Measurements from ENCODE around the gene ACTN2.
A peak's percentile ranks its signal among the peaks of the same experiment; 100 is the strongest.

The ACTN2 gene

DNA sequence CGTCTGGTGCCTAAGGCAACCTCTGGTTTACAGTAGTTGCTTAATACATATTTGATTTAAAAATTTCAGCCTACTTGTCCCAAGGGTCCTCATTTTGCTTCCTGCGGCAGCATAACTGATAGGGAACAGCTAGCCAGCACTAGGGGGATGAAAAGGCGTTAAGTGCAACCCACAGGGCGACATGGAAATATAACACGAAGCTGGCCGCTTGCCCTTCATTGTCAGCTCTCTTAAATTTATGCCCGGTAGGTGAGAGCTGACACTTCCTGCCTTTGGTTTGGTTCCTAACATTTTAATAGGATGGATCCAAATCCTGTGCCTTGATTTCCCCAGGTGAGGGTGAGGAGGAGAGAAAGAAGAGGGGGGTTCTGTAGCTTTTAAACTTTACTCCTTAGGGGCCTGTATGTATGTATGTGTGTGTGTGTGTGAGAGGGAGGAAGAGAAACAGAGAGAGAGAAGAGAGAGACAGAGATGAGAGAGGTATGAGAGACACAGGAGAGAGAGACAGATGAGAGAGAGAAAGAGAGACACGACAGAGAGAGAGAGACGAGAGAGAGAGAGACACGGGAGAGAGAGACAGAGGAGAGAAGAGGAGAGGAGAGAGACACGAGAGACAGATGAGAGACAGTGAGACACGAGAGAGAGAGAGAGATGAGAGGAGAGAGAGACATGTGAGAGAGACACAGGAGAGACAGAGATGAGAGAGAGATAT lies 938 bp upstream of the ACTN2 start:
- Mint-ChIP-seq H3K36me3 (no peaks in the 10 kb centered on the region), H3K4me3 (peak overlapping the region; percentile 55), H3K27ac (peak overlapping the region; percentile 1), H3K4me1 (peaks cover 20% of the 10 kb centered on the region), H3K9me3 (peaks cover 6% of the 10 kb centered on the region)
- DNase-seq (ENCODE audit: low spot score in 2 of 2) (no peak), ATAC-seq (no peak)

DNA sequence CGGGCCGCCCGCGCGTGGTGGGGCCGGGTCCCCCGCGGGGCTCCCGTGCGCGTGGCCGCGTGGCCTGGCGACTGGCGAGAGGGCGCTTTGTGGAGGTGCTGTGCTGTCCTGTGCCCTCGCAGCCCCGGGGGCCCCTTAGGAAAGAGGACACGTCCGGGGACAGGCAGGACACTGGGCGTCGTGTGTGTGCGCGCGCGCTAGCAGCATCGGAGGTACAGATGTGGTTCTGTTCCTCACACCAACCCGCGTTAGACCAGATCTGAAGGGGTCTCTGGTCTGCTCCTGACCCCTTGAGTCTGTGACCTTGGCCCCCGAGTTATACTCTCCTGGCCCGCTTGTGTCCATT lies 489 bp downstream of the ACTN2 start:
- ATAC-seq (peak; percentile 20), DNase-seq (ENCODE audit: low spot score in 2 of 2) (no peak)
- Mint-ChIP-seq H3K9me3 (peaks cover 6% of the 10 kb centered on the region), H3K4me3 (peak overlapping the region; percentile 55), H3K4me1 (peaks cover 20% of the 10 kb centered on the region), H3K36me3 (no peaks in the 10 kb centered on the region), H3K27ac (no peak overlapping the region)

DNA sequence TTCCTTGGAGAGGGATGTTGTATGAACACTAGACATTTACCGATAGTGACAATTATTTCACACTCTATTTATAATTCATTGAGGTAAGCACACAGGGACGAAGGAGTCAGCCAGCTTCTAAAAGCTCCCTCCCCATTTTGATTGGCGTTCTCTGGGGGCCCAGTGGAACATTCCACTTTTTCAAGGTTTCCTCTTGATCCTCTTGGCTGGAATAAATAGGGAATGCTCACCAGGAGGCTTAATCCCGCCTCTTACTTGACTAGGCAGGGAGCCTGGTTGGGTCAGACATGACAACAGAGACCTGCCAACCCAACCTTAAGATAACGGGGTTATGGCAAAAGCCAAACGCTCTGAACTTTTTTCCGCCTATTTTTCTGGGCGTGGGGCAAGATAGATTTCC lies 974 bp downstream of the ACTN2 start:
- Mint-ChIP-seq H3K4me3 (peak overlapping the region; percentile 55), H3K36me3 (no peaks in the 10 kb centered on the region)
- DNase-seq (ENCODE audit: low spot score in 2 of 2): no peak

DNA sequence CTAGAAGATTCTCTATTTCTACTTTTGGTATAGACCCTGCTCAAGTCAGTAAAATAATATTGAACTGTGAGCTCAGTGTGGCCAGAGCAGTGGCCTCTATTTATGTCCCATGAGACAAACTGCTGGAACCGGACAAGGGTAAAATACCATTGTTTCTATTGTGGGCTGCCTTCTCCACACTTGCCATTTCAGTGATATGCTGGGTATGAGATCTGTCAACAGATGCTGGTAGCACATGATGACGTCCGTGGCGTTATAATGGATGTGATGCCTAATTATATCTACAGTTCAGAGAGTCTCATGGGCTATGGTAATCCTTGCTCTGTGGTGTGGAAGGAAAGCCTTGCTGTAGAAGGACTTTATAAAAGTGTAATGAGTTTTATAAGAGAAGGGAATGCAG lies 2.4 kb downstream of the ACTN2 start:
- ATAC-seq (no peak), DNase-seq (ENCODE audit: low spot score in 2 of 2) (no peak)
- H3K4me3 Mint-ChIP-seq: no peak overlapping the region
- no peak overlapping the region for H3K27ac Mint-ChIP-seq
- peaks cover 20% of the 10 kb centered on the region for H3K4me1 Mint-ChIP-seq
- peaks cover 6% of the 10 kb centered on the region for H3K9me3 Mint-ChIP-seq
- no peaks in the 10 kb centered on the region for H3K36me3 Mint-ChIP-seq

More for the DNA sequence above, 974 bp downstream of the ACTN2 start:
- no peak for ATAC-seq
- H3K4me1 Mint-ChIP-seq: peaks cover 20% of the 10 kb centered on the region
- no peak overlapping the region for H3K27ac Mint-ChIP-seq
- peaks cover 6% of the 10 kb centered on the region for H3K9me3 Mint-ChIP-seq

DNA sequence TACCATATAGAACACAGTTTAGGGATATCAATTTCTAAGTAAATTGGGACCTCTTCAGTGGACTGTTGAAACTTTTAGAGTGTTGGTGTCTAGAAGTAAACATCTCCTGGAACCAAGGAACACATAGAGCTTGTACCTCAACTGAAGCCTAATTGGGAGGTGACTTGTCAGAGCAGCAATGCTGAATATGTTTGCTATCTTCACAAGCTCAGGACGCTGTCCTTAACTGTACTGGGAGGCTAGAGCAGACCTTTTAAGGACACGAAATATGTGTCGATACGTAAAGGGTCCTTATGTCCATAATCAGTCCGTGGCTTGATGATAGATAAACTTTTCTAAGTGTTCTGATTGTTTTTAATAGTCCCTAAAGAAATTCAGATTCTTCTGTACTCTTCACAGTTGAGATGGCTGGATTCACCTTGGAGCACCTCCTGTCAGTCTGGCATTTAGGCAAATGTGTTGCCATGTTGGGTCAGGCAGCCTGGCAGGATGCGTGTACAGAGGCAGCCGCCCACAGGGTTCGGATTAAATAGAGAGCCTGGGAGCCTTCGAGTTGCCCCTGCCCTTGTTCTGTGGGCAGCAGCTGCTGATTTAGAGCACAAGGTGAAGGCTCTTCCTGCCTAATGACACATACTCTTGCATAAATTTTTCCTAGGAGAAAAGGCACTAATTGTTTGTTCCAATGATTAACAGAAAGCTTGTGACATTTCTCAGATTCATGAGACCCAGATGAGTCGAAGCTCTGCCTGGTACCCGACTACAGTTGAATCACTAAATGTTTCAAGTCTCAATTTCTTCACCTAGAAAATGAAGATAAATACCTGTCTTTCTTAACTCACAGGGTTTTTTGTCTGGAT lies 3.6 kb downstream of the ACTN2 start:
- no peak for DNase-seq (ENCODE audit: low spot score in 2 of 2)
- H3K4me1 Mint-ChIP-seq: peaks cover 20% of the 10 kb centered on the region
- H3K4me3 Mint-ChIP-seq: no peak overlapping the region
- H3K36me3 Mint-ChIP-seq: no peaks in the 10 kb centered on the region
- no peak for ATAC-seq
- peaks cover 6% of the 10 kb centered on the region for H3K9me3 Mint-ChIP-seq
- H3K27ac Mint-ChIP-seq: no peak overlapping the region

DNA sequence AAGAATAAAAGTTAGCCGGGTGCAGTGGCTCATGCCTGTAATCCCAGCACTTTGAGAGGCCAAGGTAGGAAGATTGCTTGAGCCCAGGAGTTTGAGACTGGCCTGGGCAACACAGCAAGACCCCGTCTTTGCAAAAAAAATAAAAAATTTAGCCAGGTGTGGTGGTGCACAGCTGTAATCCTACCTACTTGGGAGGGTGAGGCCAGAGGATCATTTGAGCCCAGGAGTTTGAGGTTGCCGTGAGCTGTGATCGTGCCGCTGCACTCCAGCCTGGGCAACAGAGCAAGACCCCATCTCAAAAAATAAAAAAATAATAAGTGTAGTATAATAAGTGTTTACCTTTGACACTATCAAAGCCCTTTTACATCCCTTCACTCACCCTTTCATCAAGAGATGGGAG lies 5.0 kb downstream of the ACTN2 start:
- Mint-ChIP-seq H3K9me3 (no peaks in the 10 kb centered on the region), H3K36me3 (no peaks in the 10 kb centered on the region), H3K4me3 (no peak overlapping the region), H3K4me1 (peaks cover 10% of the 10 kb centered on the region), H3K27ac (no peak overlapping the region)
- DNase-seq (ENCODE audit: low spot score in 2 of 2) (no peak), ATAC-seq (no peak)

DNA sequence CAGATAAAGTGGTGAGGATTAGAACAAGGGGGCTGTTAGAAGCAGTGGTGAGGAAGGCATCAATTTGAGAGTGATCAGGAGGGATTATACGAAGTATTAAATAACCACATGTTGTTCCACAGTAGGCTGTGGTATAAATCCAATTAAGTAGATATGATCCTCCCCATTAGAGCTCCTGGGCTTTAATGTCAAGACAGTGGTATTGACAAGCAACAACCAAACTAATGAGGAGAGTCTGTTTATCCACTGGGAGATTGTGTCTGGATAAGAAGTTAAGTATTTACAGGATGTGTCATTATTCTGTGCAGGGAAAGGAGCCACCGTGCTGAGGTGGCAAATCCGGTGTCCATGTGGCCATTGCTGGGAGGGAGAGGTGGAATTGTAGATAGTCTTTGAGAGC lies 5.8 kb downstream of the ACTN2 start:
- Mint-ChIP-seq H3K27ac (no peak overlapping the region), H3K36me3 (no peaks in the 10 kb centered on the region), H3K4me1 (peaks cover 6% of the 10 kb centered on the region), H3K9me3 (no peaks in the 10 kb centered on the region), H3K4me3 (no peak overlapping the region)
- DNase-seq (ENCODE audit: low spot score in 2 of 2) (no peak), ATAC-seq (no peak)

DNA sequence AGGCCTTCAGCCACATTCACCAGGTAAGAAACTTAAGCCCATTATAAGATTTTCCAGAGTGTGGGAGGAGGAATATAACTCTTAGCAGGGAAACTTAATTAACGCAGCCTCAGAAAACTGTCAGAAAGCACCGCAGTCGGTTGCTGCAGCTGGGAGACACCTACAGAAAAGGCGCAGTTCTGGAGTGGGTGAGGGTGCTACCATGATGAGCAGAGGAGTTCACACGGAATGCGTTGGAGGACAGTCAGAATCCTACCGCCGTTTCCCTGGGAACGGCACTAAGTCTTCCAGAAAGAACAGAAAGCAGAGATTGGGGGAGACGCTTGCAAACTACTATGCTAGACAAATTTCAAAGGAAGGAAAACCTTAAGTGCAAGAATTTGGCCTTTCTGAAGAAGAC lies 6.4 kb downstream of the ACTN2 start:
- H3K9me3 Mint-ChIP-seq: no peaks in the 10 kb centered on the region
- no peaks in the 10 kb centered on the region for H3K36me3 Mint-ChIP-seq
- no peak overlapping the region for H3K27ac Mint-ChIP-seq
- ATAC-seq (no peak), DNase-seq (ENCODE audit: low spot score in 2 of 2) (no peak)
- H3K4me1 Mint-ChIP-seq: no peaks in the 10 kb centered on the region
- no peak overlapping the region for H3K4me3 Mint-ChIP-seq

DNA sequence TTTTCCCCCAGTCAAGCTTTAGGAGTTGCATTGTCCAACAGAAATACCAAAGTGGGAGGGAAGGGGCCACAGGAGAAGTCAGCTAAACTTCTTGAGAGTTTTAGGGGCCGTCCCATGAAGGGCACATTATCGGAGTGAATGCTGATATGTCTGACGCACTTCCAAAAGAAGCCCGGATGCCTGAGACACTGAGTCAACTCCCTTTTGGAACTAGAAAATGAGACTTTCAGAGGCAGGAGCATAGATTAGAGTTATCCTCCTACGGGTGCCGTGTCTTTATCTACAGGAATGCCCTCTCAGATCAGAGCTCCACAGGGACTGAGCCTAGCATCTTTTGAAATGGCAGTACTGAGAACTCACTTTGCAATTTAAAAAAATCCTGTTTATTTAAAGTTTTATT lies 13.1 kb downstream of the ACTN2 start:
- Mint-ChIP-seq H3K4me3 (no peak overlapping the region), H3K27ac (no peak overlapping the region), H3K9me3 (no peaks in the 10 kb centered on the region), H3K36me3 (no peaks in the 10 kb centered on the region), H3K4me1 (no peaks in the 10 kb centered on the region)
- no peak for ATAC-seq
- no peak for DNase-seq (ENCODE audit: low spot score in 2 of 2)

DNA sequence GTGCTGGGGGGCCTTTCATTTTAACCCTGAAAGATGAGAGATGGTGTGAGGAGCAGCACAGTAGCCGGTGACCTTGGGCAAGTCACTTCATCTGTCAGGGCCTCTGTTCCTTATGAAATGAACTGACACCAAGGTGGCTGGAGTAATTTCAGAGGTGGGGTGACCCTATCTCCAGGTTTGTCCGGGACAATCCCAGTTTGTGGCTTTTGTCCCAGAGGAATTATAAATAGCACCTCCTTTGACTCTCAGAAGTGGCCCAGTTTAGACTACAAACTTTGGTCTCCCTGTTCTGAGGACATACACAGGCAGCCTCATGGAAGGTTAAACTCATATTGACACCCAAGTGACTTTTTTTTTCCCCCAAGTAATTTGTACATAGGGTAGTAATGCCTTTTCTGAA lies 14.6 kb downstream of the ACTN2 start:
- no peak overlapping the region for H3K27ac Mint-ChIP-seq
- ATAC-seq: no peak
- no peaks in the 10 kb centered on the region for H3K9me3 Mint-ChIP-seq
- no peaks in the 10 kb centered on the region for H3K36me3 Mint-ChIP-seq
- H3K4me3 Mint-ChIP-seq: no peak overlapping the region
- no peak for DNase-seq (ENCODE audit: low spot score in 2 of 2)
- no peaks in the 10 kb centered on the region for H3K4me1 Mint-ChIP-seq

DNA sequence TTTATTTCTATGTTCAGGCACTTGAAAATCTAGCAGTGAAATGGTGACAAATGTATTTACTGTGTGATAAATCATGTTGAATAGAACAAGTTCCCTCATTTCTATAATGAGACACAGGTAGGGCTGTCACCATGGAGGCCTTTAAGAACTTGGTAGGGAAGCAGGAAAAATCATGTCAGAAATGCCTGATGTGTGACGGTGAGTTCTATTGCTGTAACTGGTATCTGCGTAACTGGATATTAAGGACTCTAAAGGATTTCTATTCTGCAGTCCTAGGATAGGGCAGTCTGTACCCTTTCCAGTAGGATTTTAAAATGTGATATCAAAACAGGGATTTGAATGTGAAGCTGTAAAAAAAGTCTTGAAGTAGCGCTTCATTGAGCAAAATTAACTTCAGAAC lies 15.5 kb downstream of the ACTN2 start:
- Mint-ChIP-seq H3K4me3 (no peak overlapping the region), H3K36me3 (no peaks in the 10 kb centered on the region), H3K9me3 (no peaks in the 10 kb centered on the region), H3K27ac (no peak overlapping the region), H3K4me1 (no peaks in the 10 kb centered on the region)
- ATAC-seq (no peak), DNase-seq (ENCODE audit: low spot score in 2 of 2) (no peak)

DNA sequence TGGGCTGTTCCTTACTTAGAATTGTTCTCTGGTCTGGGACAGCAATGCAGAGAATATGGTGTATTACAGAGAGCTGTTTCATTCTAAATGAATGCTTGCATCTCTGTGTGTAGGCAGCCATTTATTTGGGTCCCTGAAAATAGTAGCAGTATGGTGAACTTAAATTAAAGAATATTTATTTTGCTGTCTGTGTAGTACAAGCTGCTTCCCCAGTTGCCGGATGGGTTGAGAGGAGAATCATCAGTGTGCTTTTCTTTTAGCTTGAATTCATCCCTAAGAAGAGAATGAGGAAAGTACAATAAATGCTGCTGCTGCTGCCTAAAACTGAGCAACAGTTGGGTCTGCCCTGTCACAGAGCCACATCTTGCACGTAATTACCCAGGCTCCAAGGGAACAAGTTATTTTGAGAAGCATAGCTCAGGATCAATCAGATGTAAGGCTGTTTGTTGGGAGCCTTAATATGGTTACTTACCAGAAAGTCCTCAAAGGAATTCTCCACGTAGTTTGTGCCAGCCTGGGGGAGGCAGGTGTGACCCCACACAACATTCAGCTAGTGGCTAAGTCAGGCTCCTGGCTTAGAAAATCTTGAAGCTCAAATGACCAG lies 16.6 kb downstream of the ACTN2 start:
- Mint-ChIP-seq H3K27ac (no peak overlapping the region), H3K36me3 (no peaks in the 10 kb centered on the region), H3K9me3 (no peaks in the 10 kb centered on the region), H3K4me1 (no peaks in the 10 kb centered on the region), H3K4me3 (no peak overlapping the region)
- no peak for ATAC-seq
- no peak for DNase-seq (ENCODE audit: low spot score in 2 of 2)

DNA sequence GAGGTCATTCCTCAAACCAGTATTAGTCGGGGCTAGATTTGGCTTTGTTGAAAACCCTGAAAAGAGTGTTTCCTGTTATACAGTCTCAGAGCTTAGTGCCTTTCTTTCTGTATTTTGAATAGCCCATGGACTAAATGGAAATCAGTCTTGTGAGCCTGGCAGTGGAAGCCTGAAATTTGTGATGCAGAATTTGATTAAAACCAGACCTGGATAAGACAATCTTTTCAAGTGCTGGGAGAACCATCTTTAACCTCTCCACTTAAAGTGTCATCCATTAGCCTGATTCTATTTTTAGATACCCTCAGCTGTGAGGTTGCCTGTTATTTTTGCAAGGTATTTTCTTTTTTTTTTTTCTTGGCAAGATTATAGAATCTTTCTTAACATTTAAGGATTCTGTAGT lies 19.5 kb downstream of the ACTN2 start:
- no peaks in the 10 kb centered on the region for H3K4me1 Mint-ChIP-seq
- H3K9me3 Mint-ChIP-seq: no peaks in the 10 kb centered on the region
- H3K36me3 Mint-ChIP-seq: no peaks in the 10 kb centered on the region
- no peak for ATAC-seq
- no peak for DNase-seq (ENCODE audit: low spot score in 2 of 2)
- no peak overlapping the region for H3K27ac Mint-ChIP-seq
- H3K4me3 Mint-ChIP-seq: no peak overlapping the region

DNA sequence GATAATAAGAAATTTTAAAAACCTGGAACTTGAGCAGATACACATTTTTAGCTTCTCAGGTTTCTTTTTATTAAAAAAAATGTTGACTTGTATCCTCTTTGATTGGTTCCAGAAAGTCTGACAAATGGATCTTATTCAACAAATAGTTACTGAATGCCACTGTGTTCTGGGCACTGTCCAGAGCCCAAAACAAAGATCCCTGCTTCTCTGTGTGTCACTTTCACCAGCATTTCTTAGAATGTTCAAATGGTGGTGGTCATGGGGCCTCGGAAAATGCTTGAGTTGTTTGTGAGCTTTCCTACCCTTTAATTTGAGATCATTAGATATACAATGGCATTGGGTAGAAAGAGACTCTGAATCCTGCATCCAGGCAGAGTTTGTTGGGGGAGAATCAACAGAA lies 19.9 kb downstream of the ACTN2 start:
- H3K4me3 Mint-ChIP-seq: no peak overlapping the region
- ATAC-seq: no peak
- no peaks in the 10 kb centered on the region for H3K36me3 Mint-ChIP-seq
- H3K9me3 Mint-ChIP-seq: no peaks in the 10 kb centered on the region
- no peaks in the 10 kb centered on the region for H3K4me1 Mint-ChIP-seq
- DNase-seq (ENCODE audit: low spot score in 2 of 2): no peak
- H3K27ac Mint-ChIP-seq: no peak overlapping the region

DNA sequence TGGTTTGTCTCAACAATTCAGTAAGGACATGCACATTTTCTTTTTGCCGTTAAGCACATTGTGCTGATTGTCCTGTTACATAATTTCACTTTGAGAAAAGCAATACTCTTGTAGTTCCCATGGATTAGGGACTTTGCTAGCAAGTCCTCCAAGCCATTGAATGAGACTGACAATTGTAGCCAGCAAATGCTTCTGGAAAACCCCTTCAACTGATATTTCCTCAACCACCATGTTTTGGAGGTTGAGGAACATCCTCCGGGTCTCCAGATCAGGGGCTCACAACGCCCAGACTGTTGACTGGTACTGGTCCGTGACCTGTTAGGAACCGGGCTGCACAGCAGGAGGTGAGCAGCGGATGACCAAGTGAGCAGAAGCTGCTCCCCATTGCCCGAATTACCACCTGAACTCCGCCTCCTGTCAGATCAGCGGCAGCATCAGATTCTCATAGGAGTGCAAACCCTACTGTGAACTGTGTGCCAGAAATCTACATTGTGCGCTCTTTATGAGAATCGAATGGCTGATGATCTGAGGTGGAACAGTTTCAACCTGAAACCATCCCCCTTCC lies 24.1 kb downstream of the ACTN2 start:
- no peak overlapping the region for H3K27ac Mint-ChIP-seq
- H3K9me3 Mint-ChIP-seq: no peaks in the 10 kb centered on the region
- no peaks in the 10 kb centered on the region for H3K36me3 Mint-ChIP-seq
- no peak overlapping the region for H3K4me3 Mint-ChIP-seq
- DNase-seq (ENCODE audit: low spot score in 2 of 2) (no peak), ATAC-seq (no peak)
- H3K4me1 Mint-ChIP-seq: no peaks in the 10 kb centered on the region

DNA sequence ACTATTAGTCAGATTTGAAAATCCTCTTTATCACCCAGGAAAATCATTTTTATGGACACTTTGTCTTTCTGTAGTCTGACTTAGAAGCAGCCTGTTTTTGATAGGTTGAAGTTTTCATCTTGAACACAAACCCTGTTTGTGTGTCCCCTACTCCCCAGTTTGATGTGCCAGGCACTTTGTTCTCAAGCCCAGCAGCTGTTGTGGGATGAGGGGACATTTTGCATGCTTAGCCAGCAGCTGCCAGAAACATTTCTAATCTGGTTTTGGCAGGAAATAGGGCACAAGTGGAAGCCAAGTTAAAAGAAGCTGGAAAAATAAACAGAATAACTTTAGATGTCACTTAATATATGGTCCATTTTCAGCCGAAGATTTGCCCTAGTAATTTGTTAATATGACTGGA lies 29.9 kb downstream of the ACTN2 start:
- no peaks in the 10 kb centered on the region for H3K4me1 Mint-ChIP-seq
- H3K9me3 Mint-ChIP-seq: no peaks in the 10 kb centered on the region
- ATAC-seq (no peak), DNase-seq (ENCODE audit: low spot score in 2 of 2) (no peak)
- H3K27ac Mint-ChIP-seq: no peak overlapping the region
- no peak overlapping the region for H3K4me3 Mint-ChIP-seq
- H3K36me3 Mint-ChIP-seq: no peaks in the 10 kb centered on the region

Data from stimulated activated effector memory CD8-positive, alpha-beta T cell treated with anti-CD3 and anti-CD28 coated beads, Interleukin-12 subunit alpha, Interleukin-12 subunit beta, amount 100 ng/mL, for 72 hours (primary cell).